Measurements from ENCODE around the gene RALGAPA1.
"Not testable (repeated sequence)": the region's sequence is repeated elsewhere in the genome, so short reads cannot be mapped to it uniquely, and the experiment has no call there.

The RALGAPA1 gene

GRCh38 chr14:35808638-35809563 lies at the start of gene RALGAPA1:
Gene RALGAPA1 (minus strand): TSS chr14:35809295. CDS start chr14:35808835, 460 bp downstream.
- peak within 1 kb of the TSS; percentile 77 to 92 (median 87) for H3K4me2 ChIP-seq
- H3K36me3 ChIP-seq = not testable (repeated sequence)
- peak within 1 kb of the TSS; percentile 72 to 91 (median 80) for H3K4me3 ChIP-seq

GRCh38 chr14:35858521-35859209 lies 49.6 kb upstream of the RALGAPA1 start:
- no peak for TF ChIP-seq Cebpa-rat (IDR thresholded peaks at IDR 0.05)
- Histone ChIP-seq H3K4me1 (peaks cover 6 to 24% (median 16%) of the 10 kb centered on the region in 10 experiments), H3K4me3 (no peak overlapping the region), H3K36me3 (peaks cover 28 to 57% (median 36%) of the 10 kb centered on the region in 11 experiments), H4K20me1 (peaks cover 0 to 6% (median 0%) of the 10 kb centered on the region in 11 experiments; a peak in 2 of 22 replicates), H3K4me2 (no peak overlapping the region), H3K9me3 (replicated peaks in 1 of 11) (no peaks in the 10 kb centered on the region), H3K9ac (no peak overlapping the region), H3K27ac (no peak overlapping the region), H3K27me3 (no peaks in the 10 kb centered on the region)

More at GRCh38 chr14:35808638-35809563, at the start of gene RALGAPA1:
- Histone ChIP-seq H3K9ac (peak within 1 kb of the TSS; percentile 82 to 91 (median 84)), H4K20me1 (peaks cover 0 to 21% (median 6%) of the 10 kb centered on the region in 11 experiments; a peak in 6 of 22 replicates), H3K4me1 (peaks cover 13 to 27% (median 19%) of the 10 kb centered on the region in 10 experiments), H3K27ac (peak within 1 kb of the TSS; percentile 78 to 86 (median 82))
- not testable (repeated sequence) for H3K9me3 ChIP-seq (replicated peaks in 1 of 11); H3K27me3 ChIP-seq

GRCh38 chr14:35855876-35856481 lies 46.9 kb upstream of the RALGAPA1 start:
- Histone ChIP-seq H3K4me2 (peak overlapping the region; percentile 9 to 69 (median 39); a peak in 18 of 22 replicates), H3K36me3 (peaks cover 25 to 49% (median 36%) of the 10 kb centered on the region in 11 experiments)

GRCh38 chr14:35854696-35855270 lies 45.7 kb upstream of the RALGAPA1 start:
- Histone ChIP-seq H3K4me1 (peaks cover 6 to 24% (median 16%) of the 10 kb centered on the region in 10 experiments), H3K4me3 (no peak overlapping the region), H3K9ac (no peak overlapping the region), H3K27ac (no peak overlapping the region), H3K27me3 (no peaks in the 10 kb centered on the region), H4K20me1 (peaks cover 0 to 6% (median 0%) of the 10 kb centered on the region in 11 experiments; a peak in 2 of 22 replicates), H3K36me3 (peaks cover 35 to 54% (median 47%) of the 10 kb centered on the region in 11 experiments), H3K9me3 (replicated peaks in 1 of 11) (peaks cover 12 to 27% (median 17%) of the 10 kb centered on the region in 11 experiments), H3K4me2 (no peak overlapping the region)
- no peak for TF ChIP-seq Cebpa-rat (IDR thresholded peaks at IDR 0.05)

More at GRCh38 chr14:35855876-35856481, 46.9 kb upstream of the RALGAPA1 start:
- Histone ChIP-seq H3K27ac (peak overlapping the region in 1 of 11 experiments; percentile 33; a peak in 2 of 22 replicates), H4K20me1 (peaks cover 0 to 6% (median 0%) of the 10 kb centered on the region in 11 experiments; a peak in 2 of 22 replicates), H3K4me1 (peaks cover 6 to 24% (median 16%) of the 10 kb centered on the region in 10 experiments), H3K4me3 (no peak overlapping the region), H3K27me3 (no peaks in the 10 kb centered on the region), H3K9me3 (replicated peaks in 1 of 11) (peaks cover 12 to 17% (median 13%) of the 10 kb centered on the region in 11 experiments), H3K9ac (0 out of 22 replicates have a peak overlapping the region, but pooled peaks of 1 of the 11 experiments have one; percentile 21)
- no peak for TF ChIP-seq Cebpa-rat (IDR thresholded peaks at IDR 0.05)

- H3K4me3 ChIP-seq = no peak overlapping the region
- peaks cover 12 to 28% (median 17%) of the 10 kb centered on the region in 11 experiments for H3K9me3 ChIP-seq (replicated peaks in 1 of 11)
- no peak overlapping the region for H3K9ac ChIP-seq
- no peaks in the 10 kb centered on the region for H3K27me3 ChIP-seq
- no peak for TF ChIP-seq Cebpa-rat (IDR thresholded peaks at IDR 0.05)
- peaks cover 0 to 6% (median 0%) of the 10 kb centered on the region in 11 experiments; a peak in 2 of 22 replicates for H4K20me1 ChIP-seq
- no peak overlapping the region for H3K4me2 ChIP-seq
- peaks cover 29 to 54% (median 46%) of the 10 kb centered on the region in 11 experiments for H3K36me3 ChIP-seq
- H3K27ac ChIP-seq = no peak overlapping the region
- peaks cover 6 to 24% (median 16%) of the 10 kb centered on the region in 10 experiments for H3K4me1 ChIP-seq
Observed at GRCh38 chr14:35853225-35853624, 44.1 kb upstream of the RALGAPA1 start.

GRCh38 chr14:35851823-35852222 lies 42.7 kb upstream of the RALGAPA1 start:
- TF ChIP-seq Cebpa-rat (IDR thresholded peaks at IDR 0.05) = no peak
- Histone ChIP-seq H3K9me3 (replicated peaks in 1 of 11) (peaks cover 12 to 28% (median 17%) of the 10 kb centered on the region in 11 experiments), H3K9ac (no peak overlapping the region), H3K4me3 (no peak overlapping the region), H3K4me1 (peaks cover 6 to 23% (median 14%) of the 10 kb centered on the region in 10 experiments), H4K20me1 (peaks cover 0 to 6% (median 0%) of the 10 kb centered on the region in 11 experiments; a peak in 2 of 22 replicates), H3K36me3 (peaks cover 31 to 59% (median 51%) of the 10 kb centered on the region in 11 experiments), H3K4me2 (no peak overlapping the region), H3K27me3 (no peaks in the 10 kb centered on the region), H3K27ac (no peak overlapping the region)

GRCh38 chr14:35849122-35849521 lies 40.0 kb upstream of the RALGAPA1 start:
- no peaks in the 10 kb centered on the region for H4K20me1 ChIP-seq
- H3K27me3 ChIP-seq = no peaks in the 10 kb centered on the region
- TF ChIP-seq Cebpa-rat (IDR thresholded peaks at IDR 0.05) = no peak
- H3K9me3 ChIP-seq (replicated peaks in 1 of 11) = peaks cover 12 to 32% (median 20%) of the 10 kb centered on the region in 11 experiments
- no peak overlapping the region for H3K27ac ChIP-seq
- H3K4me3 ChIP-seq = no peak overlapping the region
- no peaks in the 10 kb centered on the region for H3K4me1 ChIP-seq
- H3K4me2 ChIP-seq = no peak overlapping the region
- H3K36me3 ChIP-seq = peaks cover 50 to 86% (median 71%) of the 10 kb centered on the region in 11 experiments
- no peak overlapping the region for H3K9ac ChIP-seq

GRCh38 chr14:35847636-35848035 lies 38.5 kb upstream of the RALGAPA1 start:
- peaks cover 22 to 46% (median 35%) of the 10 kb centered on the region in 11 experiments for H3K9me3 ChIP-seq (replicated peaks in 1 of 11)
- peaks cover 65 to 100% (median 84%) of the 10 kb centered on the region in 11 experiments for H3K36me3 ChIP-seq
- no peak for TF ChIP-seq Cebpa-rat (IDR thresholded peaks at IDR 0.05)
- H3K4me3 ChIP-seq = no peak overlapping the region
- no peak overlapping the region for H3K27ac ChIP-seq
- H3K9ac ChIP-seq = no peak overlapping the region
- no peaks in the 10 kb centered on the region for H4K20me1 ChIP-seq
- H3K4me1 ChIP-seq = no peaks in the 10 kb centered on the region
- no peak overlapping the region for H3K4me2 ChIP-seq
- H3K27me3 ChIP-seq = no peaks in the 10 kb centered on the region
